Mononuclear cell (primary cell): Measurements from ENCODE around the gene STXBP1. TPM values are rescaled to one million over a fixed set of nuclear protein-coding genes. Genes with fewer than 3 reads are reported as not detected.

ENCODE experiments used
- H3K27me3 ChIP-seq: 2 replicates; pipeline ENCODE4 v1.6.0; 2011; ENCODE audit warnings: low read length, control low read depth; ENCODE audit not compliant: insufficient read depth
- H3K4me1 ChIP-seq: 2 replicates; pipeline ENCODE4 v1.5.1; 2011; ENCODE audit warnings: mild to moderate bottlenecking, low read length, control low read depth; ENCODE audit not compliant: insufficient read depth
- H3K4me3 ChIP-seq: 2 replicates; pipeline ENCODE4 v1.5.1; 2011; ENCODE audit warnings: mild to moderate bottlenecking, low read length, moderate library complexity
- H3K9me3 ChIP-seq: 2 replicates; pipeline ENCODE4 v1.5.1; 2011; ENCODE audit warnings: low read depth, mild to moderate bottlenecking, control low read depth, low read length
- total RNA-seq: library from RNA; depleted of rRNA; stranded (reverse); fragments of >200 nt; gene quantifications from one replicate; pipeline ENCODE4 v1.2.3, GENCODE V29; 2012

Gene STXBP1
- total RNA-seq, 1 donor, result 2.0 TPM

DNA sequence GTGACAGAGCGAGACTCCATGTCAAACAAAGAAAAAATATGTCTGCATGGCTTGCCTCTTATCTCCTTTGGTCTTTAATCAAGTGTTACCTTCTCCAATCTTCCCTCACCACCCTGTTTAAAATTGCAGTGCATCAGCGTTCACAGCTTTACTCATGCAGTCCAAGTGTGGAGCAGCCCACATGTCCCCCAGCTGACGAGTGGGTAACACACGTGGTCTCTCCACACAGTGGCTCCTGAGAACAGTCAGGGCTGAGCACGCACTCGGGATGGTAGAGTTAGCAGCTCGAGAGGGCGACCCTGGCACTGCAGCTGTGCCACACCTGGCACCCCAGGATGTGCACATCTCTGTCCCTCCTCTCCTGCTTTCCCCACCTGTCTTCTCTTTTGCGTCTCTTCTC lies 68.8 kb downstream of the STXBP1 start:
- Histone ChIP-seq H3K27me3 (no peaks in the 10 kb centered on the region), H3K4me3 (no peak overlapping the region), H3K9me3 (no peaks in the 10 kb centered on the region), H3K4me1 (no peaks in the 10 kb centered on the region)

GRCh38 chr9:127682351-127683136 lies 70.5 kb downstream of the STXBP1 start:
- no peaks in the 10 kb centered on the region for H3K4me1 ChIP-seq

GRCh38 chr9:127683723-127684122 lies 71.6 kb downstream of the STXBP1 start:
- H3K4me3 ChIP-seq, result no peak overlapping the region
- H3K9me3 ChIP-seq, result no peaks in the 10 kb centered on the region
- H3K27me3 ChIP-seq, result no peaks in the 10 kb centered on the region
- H3K4me1 ChIP-seq, result no peaks in the 10 kb centered on the region

More at GRCh38 chr9:127682351-127683136, 70.5 kb downstream of the STXBP1 start:
- no peaks in the 10 kb centered on the region for H3K27me3 ChIP-seq
- H3K9me3 ChIP-seq, result no peaks in the 10 kb centered on the region
- no peak overlapping the region for H3K4me3 ChIP-seq

DNA sequence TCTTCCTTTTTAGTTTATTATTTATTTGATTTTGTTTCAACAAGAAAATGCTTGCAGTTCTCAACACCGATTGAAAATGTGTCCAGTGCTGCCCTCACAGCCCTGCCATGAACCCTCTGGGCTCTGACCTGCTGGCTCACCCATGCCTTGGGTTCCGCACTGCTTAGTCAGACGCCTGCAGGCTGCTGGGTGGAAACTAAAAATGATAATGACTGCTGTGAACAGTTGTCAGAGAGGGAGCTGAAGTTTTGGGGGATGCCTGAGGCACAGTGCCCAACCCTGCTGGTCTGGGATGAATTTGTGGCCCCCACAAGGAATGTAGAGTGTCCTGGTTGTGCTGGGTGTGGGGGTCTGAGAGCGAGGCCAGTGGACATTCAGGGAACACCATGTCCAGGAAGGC lies 72.5 kb downstream of the STXBP1 start:
- no peaks in the 10 kb centered on the region for H3K4me1 ChIP-seq
- no peak overlapping the region for H3K4me3 ChIP-seq
- H3K9me3 ChIP-seq, result no peaks in the 10 kb centered on the region
- no peaks in the 10 kb centered on the region for H3K27me3 ChIP-seq

- no peak overlapping the region for H3K4me3 ChIP-seq
- no peaks in the 10 kb centered on the region for H3K4me1 ChIP-seq
- H3K27me3 ChIP-seq, result no peaks in the 10 kb centered on the region
- H3K9me3 ChIP-seq, result no peaks in the 10 kb centered on the region
These were observed 74.7 kb downstream of the STXBP1 start for GRCh38 chr9:127686461-127687393.

GRCh38 chr9:127689329-127690000 lies 77.4 kb downstream of the STXBP1 start:
- H3K4me1 ChIP-seq, result no peaks in the 10 kb centered on the region

GRCh38 chr9:127690735-127691134 lies 78.7 kb downstream of the STXBP1 start:
- Histone ChIP-seq H3K9me3 (no peaks in the 10 kb centered on the region), H3K27me3 (no peaks in the 10 kb centered on the region), H3K4me1 (no peaks in the 10 kb centered on the region), H3K4me3 (no peak overlapping the region)

More at GRCh38 chr9:127689329-127690000, 77.4 kb downstream of the STXBP1 start:
- Histone ChIP-seq H3K4me3 (no peak overlapping the region), H3K9me3 (no peaks in the 10 kb centered on the region), H3K27me3 (no peaks in the 10 kb centered on the region)

- Histone ChIP-seq H3K4me3 (no peak overlapping the region), H3K9me3 (no peaks in the 10 kb centered on the region), H3K27me3 (no peaks in the 10 kb centered on the region), H3K4me1 (no peaks in the 10 kb centered on the region)
These were observed 80.0 kb downstream of the STXBP1 start for GRCh38 chr9:127692071-127692470.

DNA sequence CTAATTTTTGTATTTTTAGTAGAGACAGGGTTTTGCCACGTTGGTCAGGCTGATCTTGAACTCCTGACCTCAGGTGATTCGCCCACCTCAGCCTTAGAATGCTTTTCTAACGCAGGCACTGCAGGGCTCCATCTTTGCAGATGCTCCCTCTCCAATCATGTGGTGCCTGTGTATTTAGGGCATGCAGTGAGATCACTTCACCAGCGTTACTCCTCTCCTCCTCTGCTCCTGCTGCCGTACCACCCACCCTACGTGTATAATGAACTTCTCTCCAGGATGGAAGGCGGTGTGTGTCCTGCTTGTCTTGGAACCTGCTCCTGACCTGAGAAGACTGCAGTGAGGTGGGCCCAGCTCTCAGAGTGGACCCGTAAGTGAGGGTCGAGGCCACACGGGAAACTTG lies 81.1 kb downstream of the STXBP1 start:
- Histone ChIP-seq H3K4me1 (no peaks in the 10 kb centered on the region), H3K9me3 (no peaks in the 10 kb centered on the region), H3K27me3 (no peaks in the 10 kb centered on the region), H3K4me3 (no peak overlapping the region)

DNA sequence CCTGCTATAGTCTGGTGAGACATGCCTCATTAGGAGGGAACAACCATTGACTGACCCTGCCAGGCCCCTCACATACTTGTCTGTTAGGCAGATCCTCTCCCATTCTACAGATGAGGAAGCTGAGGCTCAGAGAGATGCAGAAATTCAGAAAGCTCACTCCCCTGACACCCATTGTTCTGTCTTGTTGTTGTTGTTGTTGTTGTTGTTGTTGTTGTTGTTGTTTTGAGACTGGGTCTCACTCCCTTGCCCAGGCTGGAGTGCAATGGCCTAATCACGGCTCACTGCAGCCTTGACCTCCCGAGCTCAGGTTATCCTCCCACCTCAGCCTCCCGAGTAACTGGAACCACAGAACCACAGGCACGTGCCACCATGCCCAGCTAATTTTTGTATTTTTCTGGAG lies 81.6 kb downstream of the STXBP1 start:
- Histone ChIP-seq H3K4me3 (no peak overlapping the region), H3K27me3 (no peaks in the 10 kb centered on the region), H3K4me1 (no peaks in the 10 kb centered on the region), H3K9me3 (no peaks in the 10 kb centered on the region)

GRCh38 chr9:127694890-127695720 lies 83.0 kb downstream of the STXBP1 start:
- no peaks in the 10 kb centered on the region for H3K9me3 ChIP-seq
- H3K4me1 ChIP-seq, result peaks cover 4% of the 10 kb centered on the region
- H3K27me3 ChIP-seq, result no peaks in the 10 kb centered on the region
- H3K4me3 ChIP-seq, result no peak overlapping the region

- Histone ChIP-seq H3K9me3 (no peaks in the 10 kb centered on the region), H3K27me3 (no peaks in the 10 kb centered on the region), H3K4me1 (peaks cover 4% of the 10 kb centered on the region), H3K4me3 (no peak overlapping the region)
These were observed 85.5 kb downstream of the STXBP1 start for GRCh38 chr9:127697575-127697974.

GRCh38 chr9:127698386-127698785 lies 86.3 kb downstream of the STXBP1 start:
- no peaks in the 10 kb centered on the region for H3K9me3 ChIP-seq
- H3K27me3 ChIP-seq, result no peaks in the 10 kb centered on the region
- H3K4me3 ChIP-seq, result no peak overlapping the region
- peaks cover 4% of the 10 kb centered on the region for H3K4me1 ChIP-seq

- H3K4me1 ChIP-seq, result peaks cover 4% of the 10 kb centered on the region
- H3K4me3 ChIP-seq, result peak overlapping the region; percentile 0
- no peaks in the 10 kb centered on the region for H3K9me3 ChIP-seq
- H3K27me3 ChIP-seq, result no peaks in the 10 kb centered on the region
These were observed 87.1 kb downstream of the STXBP1 start for GRCh38 chr9:127698985-127699670.
